ENCODE measurements around the gene MPND.

- no peak for TF ChIP-seq CTCF (IDR thresholded peaks at IDR 0.05)
- TF ChIP-seq POLR2A (IDR thresholded peaks at IDR 0.05), result no peak
Measured at GRCh38 chr19:4365341-4365740, 22.0 kb downstream of the MPND start.

All from thyroid gland (tissue), 4 donors.